Stomach (tissue), 9 donors: ENCODE measurements around the gene P2RY12. TPM values are rescaled to one million over a fixed set of nuclear protein-coding genes. Genes with fewer than 3 reads are reported as not detected.

ENCODE experiments used
- DNase-seq, 2 donors: peaks; one replicate each; pipeline versions ENCODE4 v3.0.0 to v3.0.0-alpha.2; 2013 to 2019
- H3K27ac ChIP-seq, 5 donors: fragments of 200-600 bp in 4 of 5; sonication (generic) in 4 of 5; one replicate each; pipeline ENCODE4 v1.5.1; 2013 to 2019; ENCODE audit warnings: mild to moderate bottlenecking in 1 of 5, moderate library complexity in 1 of 5
- H3K27me3 ChIP-seq, 3 donors: fragments of 200-600 bp; sonication (generic); one replicate each; pipeline ENCODE4 v1.5.1; 2017 to 2019; ENCODE audit warnings: mixed run types in 1 of 3
- H3K36me3 ChIP-seq, 4 donors: fragments of 200-600 bp; sonication (generic); 1 replicate in 3 of 4; 2 replicates in 1 of 4; pipeline ENCODE4 v1.5.1; 2016 to 2019
- H3K4me1 ChIP-seq, 4 donors: fragments of 200-600 bp; sonication (generic); one replicate each; pipeline ENCODE4 v1.5.1; 2016 to 2019
- H3K4me3 ChIP-seq, 4 donors: fragments of 200-600 bp; sonication (generic) in 3 of 4; one replicate each; pipeline ENCODE4 v1.5.1; 2016 to 2019; ENCODE audit warnings: mild to moderate bottlenecking in 1 of 4
- H3K9me3 ChIP-seq, 4 donors: fragments of 200-600 bp; sonication (generic); one replicate each; pipeline ENCODE4 v1.5.1; 2016 to 2019
- EP300 ChIP-seq: sonication (generic); formaldehyde crosslinking; IDR thresholded peaks from one replicate; pipeline ENCODE4 v1.6.1; 2017; ENCODE audit warnings: antibody characterized with exemption
- POLR2A ChIP-seq, 4 donors: fragments of 450-650 bp; IDR thresholded peaks; one replicate each; pipeline ENCODE4 v1.6.1; 2016; ENCODE audit warnings: antibody characterized with exemption in 4 of 4, control low read depth in 2 of 4, mild to moderate bottlenecking in 1 of 4, moderate library complexity in 1 of 4
- POLR2AphosphoS5 ChIP-seq, 3 donors: sonication (generic); formaldehyde crosslinking; IDR thresholded peaks; one replicate each; pipeline ENCODE4 v1.6.1; 2016; ENCODE audit warnings: antibody characterized with exemption in 3 of 3
- WGBS, 5 donors: extraction: QIAGEN DNeasy Blood & Tissue Kit in 3 of 5; methylation state at CpG; one replicate each; pipeline versions ENCODE4 v1.1.5 to v1.1.7; 2013 to 2018; 5-methylcytosine and 5-hydroxymethylcytosine counted together
- intact Hi-C: fragments of 100-400 bp; cut with DNase I; formaldehyde crosslinking; loops from one replicate; pipeline ENCODE4 v1.15.1; 2023; ENCODE audit warnings: low total_unique reads
- polyA plus RNA-seq, 3 donors: library from polyadenylated mRNA; stranded (reverse); fragments of 200-250 nt; gene quantifications; one replicate each; pipeline ENCODE4 v1.2.3, GENCODE V29; 2013
- total RNA-seq, 5 donors: library from RNA; depleted of rRNA; stranded (reverse); fragments of >200 nt; gene quantifications; one replicate each; pipeline versions ENCODE4 v1.1.0 to v1.2.3, GENCODE V29; 2014 to 2016
- TF ChIP-seq, protein P1 (sequence below), 7 experiments: fragments of 450-650 bp in 4 of 7; fragments of 200-600 bp in 3 of 7; sonication (generic) in 3 of 7; IDR thresholded peaks; one replicate each; pipeline ENCODE4 v1.5.1; 2016 to 2019; ENCODE audit warnings: antibody characterized with exemption in 7 of 7, control low read depth in 2 of 7, mild to moderate bottlenecking in 1 of 7
- donor health status: healthy with polysubstance abuse.
- donor health status: Bipolar disorder and iron deficiency.
- donor health status: healthy.

The P2RY12 gene
- total and polyA plus RNA-seq, 8 donors: 0.40 to 4.8 (median 0.46) TPM; not detected in 3

DNA sequence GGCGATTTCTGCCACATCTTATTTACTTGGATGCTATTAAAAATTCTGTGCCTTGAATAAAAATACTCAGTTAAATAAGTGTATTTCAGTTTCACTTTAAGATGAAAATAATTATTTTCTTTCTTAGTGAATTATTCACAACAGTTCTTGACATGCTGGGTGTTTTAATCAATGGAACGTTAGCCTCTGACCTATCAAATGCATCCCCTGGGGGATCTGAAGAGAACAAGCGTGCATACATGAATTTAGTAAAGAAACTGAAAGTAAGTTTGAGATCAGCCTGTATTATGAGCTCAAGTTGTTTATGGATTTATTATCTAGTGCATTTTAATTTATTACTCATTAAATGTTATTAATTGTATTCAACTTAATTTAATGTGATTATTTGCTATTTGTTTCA lies 597 bp downstream of the P2RY12 start:
- H3K27ac ChIP-seq: peak overlapping the region in 1 of 5 donors; percentile 32
- H3K27me3 ChIP-seq: no peaks in the 10 kb centered on the region
- WGBS, 5 donors: 49 to 74% (median 66%) methylated on average over 3 of the region's 3 CpGs
- H3K4me1 ChIP-seq: peaks cover 0 to 11% (median 0%) of the 10 kb centered on the region in 4 donors
- H3K9me3 ChIP-seq: no peaks in the 10 kb centered on the region
- intact Hi-C loops: no loop called here
- peak overlapping the region in 2 of 4 donors; percentile 0 to 13 for H3K4me3 ChIP-seq
- peak in 1 of 2 donors; percentile 14 for DNase-seq
- H3K36me3 ChIP-seq: no peaks in the 10 kb centered on the region
- TF ChIP-seq POLR2AphosphoS5 (IDR thresholded peaks at IDR 0.05): no peak
- TF ChIP-seq, protein P1, sequence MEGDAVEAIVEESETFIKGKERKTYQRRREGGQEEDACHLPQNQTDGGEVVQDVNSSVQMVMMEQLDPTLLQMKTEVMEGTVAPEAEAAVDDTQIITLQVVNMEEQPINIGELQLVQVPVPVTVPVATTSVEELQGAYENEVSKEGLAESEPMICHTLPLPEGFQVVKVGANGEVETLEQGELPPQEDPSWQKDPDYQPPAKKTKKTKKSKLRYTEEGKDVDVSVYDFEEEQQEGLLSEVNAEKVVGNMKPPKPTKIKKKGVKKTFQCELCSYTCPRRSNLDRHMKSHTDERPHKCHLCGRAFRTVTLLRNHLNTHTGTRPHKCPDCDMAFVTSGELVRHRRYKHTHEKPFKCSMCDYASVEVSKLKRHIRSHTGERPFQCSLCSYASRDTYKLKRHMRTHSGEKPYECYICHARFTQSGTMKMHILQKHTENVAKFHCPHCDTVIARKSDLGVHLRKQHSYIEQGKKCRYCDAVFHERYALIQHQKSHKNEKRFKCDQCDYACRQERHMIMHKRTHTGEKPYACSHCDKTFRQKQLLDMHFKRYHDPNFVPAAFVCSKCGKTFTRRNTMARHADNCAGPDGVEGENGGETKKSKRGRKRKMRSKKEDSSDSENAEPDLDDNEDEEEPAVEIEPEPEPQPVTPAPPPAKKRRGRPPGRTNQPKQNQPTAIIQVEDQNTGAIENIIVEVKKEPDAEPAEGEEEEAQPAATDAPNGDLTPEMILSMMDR (IDR thresholded peaks at IDR 0.05): no peak
- no peak for TF ChIP-seq POLR2A (IDR thresholded peaks at IDR 0.05)
- TF ChIP-seq EP300: no peak

DNA sequence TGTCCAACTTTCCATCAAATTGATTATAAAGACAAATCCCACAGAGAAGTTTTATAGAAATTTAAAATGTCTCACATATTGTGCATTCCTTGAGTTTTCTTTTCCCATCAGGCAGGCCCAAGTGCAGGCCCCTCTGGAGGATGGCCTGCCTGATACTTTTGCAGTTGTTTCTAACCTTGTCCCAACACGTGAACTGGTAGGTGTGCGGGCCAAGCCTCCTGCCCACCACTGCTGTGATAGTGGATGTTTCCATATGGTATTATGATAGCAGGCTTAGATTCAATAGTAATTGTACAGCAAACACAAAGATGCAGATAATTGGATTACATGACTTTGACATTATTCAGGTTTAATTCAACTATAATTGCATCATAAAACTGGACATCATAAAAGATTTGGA lies 1.4 kb downstream of the P2RY12 start:
- intact Hi-C loops: no loop called here
- WGBS, 5 donors: 59 to 93% (median 90%) methylated on average over 2 of the region's 2 CpGs
- peak overlapping the region in 1 of 5 donors; percentile 32 for H3K27ac ChIP-seq
- no peaks in the 10 kb centered on the region for H3K36me3 ChIP-seq
- no peak for DNase-seq
- no peaks in the 10 kb centered on the region for H3K27me3 ChIP-seq
- no peak for TF ChIP-seq POLR2AphosphoS5 (IDR thresholded peaks at IDR 0.05)
- TF ChIP-seq, protein P1 (IDR thresholded peaks at IDR 0.05): no peak
- TF ChIP-seq POLR2A (IDR thresholded peaks at IDR 0.05): no peak
- TF ChIP-seq EP300: no peak
- H3K9me3 ChIP-seq: no peaks in the 10 kb centered on the region
- H3K4me3 ChIP-seq: no peak overlapping the region
- peaks cover 0 to 11% (median 0%) of the 10 kb centered on the region in 4 donors for H3K4me1 ChIP-seq

DNA sequence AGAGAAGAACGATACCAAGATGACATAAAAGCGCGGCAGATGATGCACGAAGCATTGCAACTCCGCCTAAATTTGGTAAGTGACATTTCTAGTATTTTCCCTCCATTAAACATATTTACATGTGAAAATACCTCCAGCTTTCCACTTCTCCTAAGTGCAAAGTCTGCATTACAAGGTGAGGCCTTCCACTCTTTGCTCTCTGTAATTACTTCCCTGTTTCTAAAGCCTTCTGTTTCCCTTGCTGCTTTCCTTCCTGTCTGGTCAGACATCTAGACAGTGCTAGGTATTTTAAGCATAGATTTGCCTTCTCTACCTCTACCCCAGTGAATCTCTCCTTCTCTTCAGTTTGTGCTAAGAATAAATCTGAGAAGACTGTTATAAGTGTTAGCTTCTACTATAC lies 1.9 kb downstream of the P2RY12 start:
- WGBS, 5 donors: 74 to 93% (median 86%) methylated on average over 5 of the region's 5 CpGs
- Histone ChIP-seq H3K27me3 (no peaks in the 10 kb centered on the region), H3K4me3 (no peak overlapping the region), H3K27ac (peak overlapping the region in 1 of 5 donors; percentile 32), H3K4me1 (peaks cover 0 to 11% (median 0%) of the 10 kb centered on the region in 4 donors), H3K9me3 (no peaks in the 10 kb centered on the region), H3K36me3 (no peaks in the 10 kb centered on the region)
- no peak for TF ChIP-seq POLR2AphosphoS5 (IDR thresholded peaks at IDR 0.05)
- peak in 1 of 2 donors; percentile 28 for DNase-seq
- intact Hi-C loops: no loop called here

DNA sequence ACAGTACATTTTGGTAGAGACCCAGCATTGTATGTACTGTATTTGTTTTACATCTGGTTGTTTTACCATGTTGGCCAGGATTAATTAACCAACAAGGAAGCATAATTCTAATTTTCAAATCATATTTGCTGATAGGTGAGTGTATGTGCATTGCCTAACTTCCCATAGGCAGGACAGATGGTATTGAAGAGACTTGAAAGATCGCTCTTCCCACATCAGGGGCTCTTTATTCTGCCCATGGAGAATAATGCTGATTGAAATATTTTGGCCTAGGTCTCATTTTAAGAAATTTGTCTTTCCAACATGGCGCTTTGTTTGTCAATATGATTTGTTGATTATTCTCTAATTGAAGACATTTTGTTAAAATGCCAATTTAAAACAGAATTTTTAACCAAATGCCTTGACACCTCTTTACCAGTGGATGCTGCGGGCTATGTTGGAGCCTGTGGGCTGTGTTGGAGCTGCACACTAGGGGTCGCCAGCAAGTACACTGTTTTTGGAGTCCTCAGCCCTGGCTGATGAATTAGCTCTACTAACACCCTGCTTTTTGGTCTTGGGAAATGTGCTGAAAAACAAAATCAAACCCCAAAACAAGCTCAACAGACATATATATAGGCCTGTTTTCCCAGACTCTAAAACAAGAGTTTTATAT lies 5.3 kb downstream of the P2RY12 start:
- peak in 1 of 2 donors; percentile 42 for DNase-seq
- intact Hi-C loops: no loop called here
- Histone ChIP-seq H3K4me3 (no peak overlapping the region), H3K4me1 (peaks cover 0 to 11% (median 0%) of the 10 kb centered on the region in 4 donors), H3K27me3 (no peaks in the 10 kb centered on the region), H3K27ac (no peak overlapping the region), H3K9me3 (no peaks in the 10 kb centered on the region), H3K36me3 (no peaks in the 10 kb centered on the region)
- WGBS, 5 donors: 63 to 71% (median 69%) methylated on average over 4 of the region's 4 CpGs
- TF ChIP-seq, protein P1 (IDR thresholded peaks at IDR 0.05): peak in 2 of 7 experiments; percentile 7 to 14
- no peak for TF ChIP-seq EP300

DNA sequence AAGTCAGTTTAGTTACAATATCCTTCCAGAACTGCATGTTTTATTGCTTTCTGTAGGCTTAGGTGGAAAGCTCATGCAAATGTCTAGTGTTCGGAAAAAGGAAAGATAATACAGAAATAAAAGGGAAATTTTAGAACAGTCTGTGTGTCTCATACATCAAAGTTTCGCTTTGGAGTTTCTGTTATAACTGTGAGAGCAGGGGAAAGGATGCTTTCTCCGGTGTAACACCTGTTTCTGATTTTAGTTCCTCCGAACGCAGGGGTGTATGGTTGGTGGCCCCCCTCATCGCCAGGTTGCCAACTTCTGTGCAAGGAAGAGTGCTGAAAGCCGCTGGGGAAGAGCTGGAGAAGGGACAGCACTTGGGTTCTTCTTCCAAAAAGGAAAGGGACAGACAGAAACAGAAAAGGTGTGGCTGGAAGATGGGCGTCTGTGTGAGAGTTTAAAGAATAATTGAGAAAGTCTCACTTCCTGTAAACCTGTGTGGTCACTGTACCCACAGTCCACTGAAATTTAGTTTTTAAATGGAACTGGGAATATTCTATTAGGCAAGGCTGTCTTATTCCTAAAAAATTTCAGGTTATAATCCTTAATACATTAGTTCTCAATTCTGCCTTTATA lies 6.7 kb downstream of the P2RY12 start:
- DNase-seq: no peak
- Histone ChIP-seq H3K9me3 (no peaks in the 10 kb centered on the region), H3K4me1 (peaks cover 0 to 7% (median 0%) of the 10 kb centered on the region in 4 donors), H3K27ac (no peak overlapping the region), H3K27me3 (no peaks in the 10 kb centered on the region), H3K36me3 (no peaks in the 10 kb centered on the region), H3K4me3 (no peak overlapping the region)
- WGBS, 5 donors: 88 to 91% (median 89%) methylated on average over 8 of the region's 8 CpGs
- no peak for TF ChIP-seq POLR2AphosphoS5 (IDR thresholded peaks at IDR 0.05)
- TF ChIP-seq, protein P1 (IDR thresholded peaks at IDR 0.05): no peak
- no peak for TF ChIP-seq POLR2A (IDR thresholded peaks at IDR 0.05)
- no peak for TF ChIP-seq EP300
- intact Hi-C loops: no loop called here
